Measurements from ENCODE around the gene USP27X.

DNA sequence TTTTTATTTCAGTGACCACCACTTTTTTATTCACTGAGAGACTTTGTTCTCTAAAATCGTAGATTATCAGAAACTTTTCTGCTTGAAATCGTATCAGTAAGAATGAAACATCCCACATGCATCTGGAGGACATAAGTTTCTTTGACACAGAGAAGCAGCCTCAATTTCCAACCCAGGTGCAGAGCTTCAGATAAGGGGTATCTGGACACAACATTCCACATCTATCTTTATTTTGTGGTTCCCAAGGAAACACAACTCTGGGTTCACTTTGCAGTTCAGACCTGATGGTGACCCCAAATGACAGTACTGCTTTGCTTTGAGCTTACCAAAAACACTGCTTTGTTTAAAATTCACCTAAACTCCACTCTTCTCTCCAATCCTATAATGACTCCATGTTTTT is 41.8 kb downstream of the USP27X start:
- TF ChIP-seq, protein P1, sequence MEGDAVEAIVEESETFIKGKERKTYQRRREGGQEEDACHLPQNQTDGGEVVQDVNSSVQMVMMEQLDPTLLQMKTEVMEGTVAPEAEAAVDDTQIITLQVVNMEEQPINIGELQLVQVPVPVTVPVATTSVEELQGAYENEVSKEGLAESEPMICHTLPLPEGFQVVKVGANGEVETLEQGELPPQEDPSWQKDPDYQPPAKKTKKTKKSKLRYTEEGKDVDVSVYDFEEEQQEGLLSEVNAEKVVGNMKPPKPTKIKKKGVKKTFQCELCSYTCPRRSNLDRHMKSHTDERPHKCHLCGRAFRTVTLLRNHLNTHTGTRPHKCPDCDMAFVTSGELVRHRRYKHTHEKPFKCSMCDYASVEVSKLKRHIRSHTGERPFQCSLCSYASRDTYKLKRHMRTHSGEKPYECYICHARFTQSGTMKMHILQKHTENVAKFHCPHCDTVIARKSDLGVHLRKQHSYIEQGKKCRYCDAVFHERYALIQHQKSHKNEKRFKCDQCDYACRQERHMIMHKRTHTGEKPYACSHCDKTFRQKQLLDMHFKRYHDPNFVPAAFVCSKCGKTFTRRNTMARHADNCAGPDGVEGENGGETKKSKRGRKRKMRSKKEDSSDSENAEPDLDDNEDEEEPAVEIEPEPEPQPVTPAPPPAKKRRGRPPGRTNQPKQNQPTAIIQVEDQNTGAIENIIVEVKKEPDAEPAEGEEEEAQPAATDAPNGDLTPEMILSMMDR (IDR thresholded peaks at IDR 0.05): no peak
- TF ChIP-seq POLR2A (IDR thresholded peaks at IDR 0.05): no peak
